ENCODE measurements around the gene TOX2. TPM values are rescaled to one million over a fixed set of nuclear protein-coding genes. Genes with fewer than 3 reads are reported as not detected.

TOX2 gene
- total and polyA plus RNA-seq, 2 of the 8 experiments (the other 6 are each of a cell fraction or from before 2014, with no cell fraction given) = 1.8 to 3.4 TPM

DNA sequence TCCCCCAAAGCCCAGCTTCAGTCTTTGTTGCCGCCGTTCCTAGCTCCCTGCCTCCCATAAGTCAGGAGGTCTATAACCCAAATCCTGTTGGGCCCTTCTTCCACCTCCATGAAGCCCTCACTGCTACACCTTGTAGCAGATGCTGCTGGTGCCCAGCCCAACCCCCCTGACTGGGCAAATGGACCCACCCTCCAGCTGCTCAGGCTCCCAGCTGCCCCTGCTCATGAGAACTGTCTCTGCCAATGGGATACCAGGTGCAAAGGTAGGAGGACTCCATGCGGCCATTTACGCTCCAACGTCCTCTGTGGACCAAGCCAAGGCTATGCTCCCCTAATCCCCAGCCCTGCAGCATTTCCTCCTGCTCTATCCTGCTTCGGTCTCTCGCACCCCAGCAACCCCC lies 200.5 kb downstream of the TOX2 start:
- WGBS, 2 experiments (ENCODE audit: extremely low coverage in 1 of 2, insufficient coverage in 1 of 2, insufficient read length in 1 of 2, insufficient replicate concordance in 2 of 2, low coverage in 1 of 2, low lambda C conversion rate in 2 of 2, missing lambda C conversion rate in 1 of 2) = 90% methylated on average over 7 of the region's 7 CpGs; no CpG with 5 or more reads in 1 of the 2 experiments

More for the DNA sequence above, 200.5 kb downstream of the TOX2 start:
- Histone ChIP-seq H2BK15ac (ENCODE audit: low read length) (no peak overlapping the region), H3K27me3 (replicated peaks in 1 of 4; ENCODE audit: control insufficient read depth in 3 of 4, extremely low read depth in 1 of 4, insufficient read depth in 3 of 4, low read length in 3 of 4) (no peaks in the 10 kb centered on the region), H3K23ac (ENCODE audit: insufficient read length) (no peak overlapping the region), H3K56ac (replicated peaks; ENCODE audit: insufficient read length, low read depth, low read length) (no peak overlapping the region), H2BK12ac (ENCODE audit: low read depth, low read length) (no peak overlapping the region), H3K18ac (ENCODE audit: extremely low read depth, low read length) (no peak overlapping the region), H4K91ac (replicated peaks; ENCODE audit: insufficient read length, low read length) (no peak overlapping the region), H4K5ac (ENCODE audit: insufficient read length, low read depth, low read length) (no peak overlapping the region), H2AFZ (ENCODE audit: low read length) (no peak overlapping the region), H2BK120ac (replicated peaks; ENCODE audit: low read depth, low read length) (no peak overlapping the region), H3K4me2 (ENCODE audit: insufficient read depth in 1 of 2, low read depth in 2 of 2, low read length in 2 of 2) (no peak overlapping the region), H2BK5ac (ENCODE audit: low read depth, low read length) (no peak overlapping the region), H4K8ac (ENCODE audit: extremely low read depth, insufficient read depth, low read length) (no peak overlapping the region), H3K36me3 (ENCODE audit: control insufficient read depth in 2 of 4, insufficient read depth in 4 of 4, low read length in 3 of 4) (no peaks in the 10 kb centered on the region), H3K9me3 (ENCODE audit: insufficient read depth in 2 of 2, low read depth in 1 of 2, low read length in 1 of 2) (no peaks in the 10 kb centered on the region), H3K27ac (ENCODE audit: low read depth, low read length) (no peak overlapping the region), H3K14ac (ENCODE audit: insufficient read length) (no peak overlapping the region), H3K4ac (replicated peaks; ENCODE audit: insufficient read length, low read depth, low read length) (no peak overlapping the region), H3K4me1 (replicated peaks in 1 of 4; ENCODE audit: control insufficient read depth in 3 of 4, insufficient read depth in 4 of 4, low read length in 3 of 4) (no peaks in the 10 kb centered on the region; a peak in 1 of 7 replicates), H3K9ac (replicated peaks in 1 of 4; ENCODE audit: extremely low read depth in 1 of 4, low read depth in 3 of 4, low read length in 3 of 4) (no peak overlapping the region), H4K20me1 (replicated peaks in 1 of 2; ENCODE audit: control insufficient read depth in 1 of 2, insufficient read depth in 2 of 2, low read length in 2 of 2) (no peaks in the 10 kb centered on the region), H3K23me2 (ENCODE audit: low read depth, low read length) (no peaks in the 10 kb centered on the region), H3K79me1 (ENCODE audit: low read depth, low read length) (no peaks in the 10 kb centered on the region), H2AK5ac (ENCODE audit: low read depth, low read length) (no peak overlapping the region), H3K4me3 (ENCODE audit: extremely low read depth in 1 of 4, insufficient read depth in 2 of 4, low read depth in 3 of 4, low read length in 4 of 4) (no peak overlapping the region), H3K79me2 (ENCODE audit: control insufficient read depth in 1 of 2, insufficient read depth in 2 of 2, low read length in 2 of 2) (no peaks in the 10 kb centered on the region), H2BK20ac (ENCODE audit: low read length) (no peak overlapping the region)
- DNase-seq (ENCODE audit: low read depth in 1 of 2, low spot score in 2 of 2) (no peak), FAIRE-seq (no peak)
- ChIA-PET POLR2A (ENCODE audit: partially characterized antibody) (no interaction called here), CTCF (ENCODE audit: partially characterized antibody) (interaction anchor here (1.1 to 15.8 kb wide), 4 partner anchors 14 to 82 kb away, joined by 4 to 512 read pairs (median 20); partner anchors contain the start of gene JPH2)
- no peak for TF ChIP-seq EGR1 (IDR thresholded peaks at IDR 0.05; ENCODE audit: borderline replicate concordance, low read depth, low read length)
- TF ChIP-seq SP4 (IDR thresholded peaks at IDR 0.05; ENCODE audit: low read length) = no peak
- TF ChIP-seq KDM5A (IDR thresholded peaks at IDR 0.05; ENCODE audit: low read length) = no peak
- TF ChIP-seq SRF (IDR thresholded peaks at IDR 0.05; ENCODE audit: low read depth, low read length) = no peak
- no peak for TF ChIP-seq RBBP5 (IDR thresholded peaks at IDR 0.05; ENCODE audit: borderline replicate concordance, low read depth, low read length)
- no peak for TF ChIP-seq RFX5 (IDR thresholded peaks at IDR 0.05; ENCODE audit: borderline replicate concordance, low read depth, low read length)
- TF ChIP-seq SP1 (IDR thresholded peaks at IDR 0.05; ENCODE audit: low read depth, low read length) = no peak
- TF ChIP-seq TBP (IDR thresholded peaks at IDR 0.05; ENCODE audit: low read depth, low read length) = no peak
- TF ChIP-seq KDM4A (IDR thresholded peaks at IDR 0.05; ENCODE audit: low read depth, low read length, severe bottlenecking) = no peak
- TF ChIP-seq KDM1A (IDR thresholded peaks at IDR 0.05; ENCODE audit: borderline replicate concordance, low read length) = no peak
- TF ChIP-seq FOSL1 (IDR thresholded peaks at IDR 0.05; ENCODE audit: insufficient read depth, low read depth, low read length) = no peak
- TF ChIP-seq EZH2 (IDR thresholded peaks at IDR 0.05; ENCODE audit: low read depth, low read length, severe bottlenecking) = no peak

All from H1 (cell line).